Liver (tissue), 9 donors: Measurements from ENCODE around the gene ANKRD44. TPM values are rescaled to one million over a fixed set of nuclear protein-coding genes. Genes with fewer than 3 reads are reported as not detected.
A peak's percentile ranks its signal among the peaks of the same experiment; 100 is the strongest.

Experiments
- DNase-seq: peaks from one replicate; pipeline ENCODE4 v3.0.0-alpha.2; 2017; ENCODE audit warnings: low spot score
- H3K27ac ChIP-seq, 2 donors: one replicate each; pipeline ENCODE4 v1.7.0; 2013; ENCODE audit warnings: inconsistent platforms in 2 of 2, low read length in 2 of 2, control low read depth in 1 of 2, low read depth in 1 of 2, mild to moderate bottlenecking in 1 of 2
- H3K27me3 ChIP-seq, 4 donors: one replicate each; pipeline versions ENCODE4 v1.6.1 to v1.7.0; 2013; ENCODE audit warnings: low read length in 3 of 4, inconsistent platforms in 1 of 4, mild to moderate bottlenecking in 1 of 4, moderate library complexity in 1 of 4; ENCODE audit not compliant: control insufficient read depth in 4 of 4, insufficient read depth in 4 of 4
- H3K36me3 ChIP-seq, 4 donors: one replicate each; pipeline versions ENCODE4 v1.6.1 to v1.7.0; 2013; ENCODE audit warnings: low read length in 3 of 4, mild to moderate bottlenecking in 3 of 4, low read depth in 1 of 4, moderate library complexity in 1 of 4; ENCODE audit not compliant: control insufficient read depth in 4 of 4, insufficient read depth in 3 of 4
- H3K4me1 ChIP-seq, 4 donors: one replicate each; pipeline versions ENCODE4 v1.6.1 to v1.7.0; 2013; ENCODE audit warnings: low read length in 3 of 4, mild to moderate bottlenecking in 3 of 4, moderate library complexity in 1 of 4; ENCODE audit not compliant: control insufficient read depth in 4 of 4, insufficient read depth in 4 of 4
- H3K4me3 ChIP-seq, 3 donors: one replicate each; pipeline versions ENCODE4 v1.6.1 to v1.7.0; 2013; ENCODE audit warnings: low read length in 3 of 3, control low read depth in 1 of 3, low read depth in 1 of 3, mild to moderate bottlenecking in 1 of 3
- H3K9ac ChIP-seq, 2 donors: one replicate each; pipeline ENCODE4 v1.7.0; 2013; ENCODE audit warnings: low read length in 2 of 2, mild to moderate bottlenecking in 2 of 2, moderate library complexity in 2 of 2, control low read depth in 1 of 2, low read depth in 1 of 2
- H3K9me3 ChIP-seq, 4 donors: one replicate each; pipeline versions ENCODE4 v1.6.1 to v1.7.0; 2013; ENCODE audit warnings: low read length in 3 of 4; ENCODE audit not compliant: control insufficient read depth in 4 of 4
- EGR1 ChIP-seq, 2 donors: IDR thresholded peaks; 2 replicates each; pipeline ENCODE4 v1.6.1; 2016 to 2018; ENCODE audit warnings: antibody characterized with exemption in 2 of 2, low read depth in 2 of 2
- FOXA1 ChIP-seq: IDR thresholded peaks from 2 replicates; pipeline ENCODE4 v1.6.1; 2016; ENCODE audit warnings: antibody characterized with exemption
- FOXA2 ChIP-seq: IDR thresholded peaks from 2 replicates; pipeline ENCODE4 v1.6.1; 2016; ENCODE audit warnings: antibody characterized with exemption
- GABPA ChIP-seq, 2 donors: IDR thresholded peaks in 1 of 2; conservative IDR thresholded peaks in 1 of 2; 2 replicates each; pipeline ENCODE4 v1.6.1; 2016; ENCODE audit warnings: antibody characterized with exemption in 2 of 2, mild to moderate bottlenecking in 1 of 2, moderate library complexity in 1 of 2
- HNF4A ChIP-seq, 2 donors: conservative IDR thresholded peaks; 2 replicates each; pipeline ENCODE4 v1.6.1; 2016; ENCODE audit warnings: antibody characterized with exemption in 2 of 2, mild to moderate bottlenecking in 2 of 2
- HNF4G ChIP-seq: IDR thresholded peaks from 2 replicates; pipeline ENCODE4 v1.6.1; 2016; ENCODE audit warnings: antibody characterized with exemption
- JUND ChIP-seq, 2 donors: IDR thresholded peaks; 2 replicates each; pipeline ENCODE4 v1.6.1; 2016; ENCODE audit warnings: antibody characterized with exemption in 2 of 2
- NR2F2 ChIP-seq: IDR thresholded peaks from 2 replicates; pipeline ENCODE4 v1.6.1; 2016; ENCODE audit warnings: antibody characterized with exemption
- RAD21 ChIP-seq, 2 donors: IDR thresholded peaks; 2 replicates each; pipeline ENCODE4 v1.6.1; 2016; ENCODE audit warnings: antibody characterized with exemption in 2 of 2, mild to moderate bottlenecking in 2 of 2
- RXRA ChIP-seq, 2 donors: IDR thresholded peaks; 2 replicates each; pipeline ENCODE4 v1.6.1; 2017 to 2018; ENCODE audit warnings: antibody characterized with exemption in 2 of 2, mild to moderate bottlenecking in 1 of 2
- SP1 ChIP-seq: IDR thresholded peaks from 2 replicates; pipeline ENCODE4 v1.6.1; 2018; ENCODE audit warnings: antibody characterized with exemption, mild to moderate bottlenecking
- TAF1 ChIP-seq: conservative IDR thresholded peaks from 2 replicates; pipeline ENCODE4 v1.6.1; 2016; ENCODE audit warnings: antibody characterized with exemption, mild to moderate bottlenecking
- YY1 ChIP-seq: IDR thresholded peaks from 2 replicates; pipeline ENCODE4 v1.6.1; 2016; ENCODE audit warnings: antibody characterized with exemption, mild to moderate bottlenecking
- polyA plus RNA-seq, 2 donors: library from polyadenylated mRNA; stranded (reverse) in 1 of 2; unstranded in 1 of 2; fragments of 200-250 nt in 1 of 2; fragments of >200 nt in 1 of 2; fragmentation: Nextera tagmentation in 1 of 2; extraction: Ambion mirVana in 1 of 2; gene quantifications; one replicate each; pipeline versions ENCODE4 v1.2.1 to v1.2.3, GENCODE V29; 2013 to 2015
- total RNA-seq, 2 donors: library from RNA; depleted of rRNA; stranded (reverse); fragments of >200 nt; gene quantifications; one replicate each; pipeline ENCODE4 v1.2.3, GENCODE V29; 2014
- TF ChIP-seq, protein P1 (sequence below): IDR thresholded peaks from 2 replicates; pipeline ENCODE4 v1.6.1; 2016; ENCODE audit warnings: antibody characterized with exemption
- TF ChIP-seq, protein P2 (sequence below): IDR thresholded peaks from 2 replicates; pipeline ENCODE4 v1.6.1; 2016; ENCODE audit warnings: antibody characterized with exemption, mild to moderate bottlenecking
- TF ChIP-seq, protein P3 (sequence below): IDR thresholded peaks from 2 replicates; pipeline ENCODE4 v1.6.1; 2016; ENCODE audit warnings: antibody characterized with exemption
- TF ChIP-seq, protein P4 (sequence below): IDR thresholded peaks from 2 replicates; pipeline ENCODE4 v1.6.1; 2016; ENCODE audit warnings: antibody characterized with exemption
- TF ChIP-seq, protein P5 (sequence below): fragments of 150-350 bp; IDR thresholded peaks from 2 replicates; pipeline ENCODE4 v1.5.1; 2017; ENCODE audit warnings: improper control_type of control experiment, low read depth, low read length; ENCODE audit not compliant: missing input control
- donor health status: healthy.
- donor health status: healthy.
- donor health status: healthy.
- donor health status: healthy.
- donor health status: healthy.

The ANKRD44 gene
- total and polyA plus RNA-seq, 4 donors, result 3.8 to 18.2 (median 6.8) TPM

DNA sequence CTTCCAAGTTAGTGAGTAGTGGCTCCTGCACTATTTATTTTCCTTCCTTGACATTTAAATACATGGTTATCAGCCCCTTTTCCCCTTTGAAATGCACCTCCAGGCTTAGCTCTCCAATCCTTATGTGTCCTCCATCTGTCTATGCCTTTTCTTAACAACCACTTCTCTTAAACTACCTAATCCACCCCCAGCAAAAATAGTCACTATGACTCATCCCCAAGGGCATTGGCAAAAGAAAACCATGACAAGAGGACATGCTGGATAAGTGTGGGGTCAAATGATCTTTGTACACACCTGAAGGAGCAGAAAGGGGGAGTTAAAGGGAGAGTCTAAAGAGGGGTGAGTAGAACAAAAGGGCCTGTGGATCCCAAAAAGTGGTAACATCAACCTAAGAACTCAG, 127.2 kb downstream of the ANKRD44 start:
- Histone ChIP-seq H3K4me3 (no peak overlapping the region), H3K27ac (peak overlapping the region in 1 of 2 donors; percentile 7), H3K36me3 (no peaks in the 10 kb centered on the region), H3K27me3 (no peaks in the 10 kb centered on the region), H3K4me1 (peaks cover 8 to 40% (median 29%) of the 10 kb centered on the region in 4 donors), H3K9me3 (no peaks in the 10 kb centered on the region), H3K9ac (no peak overlapping the region)
- TF ChIP-seq GABPA (IDR thresholded peaks at IDR 0.05 in 1 of 2, conservative IDR thresholded peaks at IDR 0.05 in 1 of 2) (no peak), JUND (IDR thresholded peaks at IDR 0.05) (no peak), YY1 (no peak), FOXA1 (no peak), HNF4G (no peak), HNF4A (conservative IDR thresholded peaks at IDR 0.05) (no peak), TAF1 (no peak), EGR1 (IDR thresholded peaks at IDR 0.05; ENCODE audit: low read depth in 2 of 2) (no peak), SP1 (no peak), RAD21 (IDR thresholded peaks at IDR 0.05) (no peak), RXRA (IDR thresholded peaks at IDR 0.05) (no peak), FOXA2 (no peak), NR2F2 (no peak)
- TF ChIP-seq, protein P1, sequence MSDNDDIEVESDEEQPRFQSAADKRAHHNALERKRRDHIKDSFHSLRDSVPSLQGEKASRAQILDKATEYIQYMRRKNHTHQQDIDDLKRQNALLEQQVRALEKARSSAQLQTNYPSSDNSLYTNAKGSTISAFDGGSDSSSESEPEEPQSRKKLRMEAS, result no peak
- TF ChIP-seq, protein P2, sequence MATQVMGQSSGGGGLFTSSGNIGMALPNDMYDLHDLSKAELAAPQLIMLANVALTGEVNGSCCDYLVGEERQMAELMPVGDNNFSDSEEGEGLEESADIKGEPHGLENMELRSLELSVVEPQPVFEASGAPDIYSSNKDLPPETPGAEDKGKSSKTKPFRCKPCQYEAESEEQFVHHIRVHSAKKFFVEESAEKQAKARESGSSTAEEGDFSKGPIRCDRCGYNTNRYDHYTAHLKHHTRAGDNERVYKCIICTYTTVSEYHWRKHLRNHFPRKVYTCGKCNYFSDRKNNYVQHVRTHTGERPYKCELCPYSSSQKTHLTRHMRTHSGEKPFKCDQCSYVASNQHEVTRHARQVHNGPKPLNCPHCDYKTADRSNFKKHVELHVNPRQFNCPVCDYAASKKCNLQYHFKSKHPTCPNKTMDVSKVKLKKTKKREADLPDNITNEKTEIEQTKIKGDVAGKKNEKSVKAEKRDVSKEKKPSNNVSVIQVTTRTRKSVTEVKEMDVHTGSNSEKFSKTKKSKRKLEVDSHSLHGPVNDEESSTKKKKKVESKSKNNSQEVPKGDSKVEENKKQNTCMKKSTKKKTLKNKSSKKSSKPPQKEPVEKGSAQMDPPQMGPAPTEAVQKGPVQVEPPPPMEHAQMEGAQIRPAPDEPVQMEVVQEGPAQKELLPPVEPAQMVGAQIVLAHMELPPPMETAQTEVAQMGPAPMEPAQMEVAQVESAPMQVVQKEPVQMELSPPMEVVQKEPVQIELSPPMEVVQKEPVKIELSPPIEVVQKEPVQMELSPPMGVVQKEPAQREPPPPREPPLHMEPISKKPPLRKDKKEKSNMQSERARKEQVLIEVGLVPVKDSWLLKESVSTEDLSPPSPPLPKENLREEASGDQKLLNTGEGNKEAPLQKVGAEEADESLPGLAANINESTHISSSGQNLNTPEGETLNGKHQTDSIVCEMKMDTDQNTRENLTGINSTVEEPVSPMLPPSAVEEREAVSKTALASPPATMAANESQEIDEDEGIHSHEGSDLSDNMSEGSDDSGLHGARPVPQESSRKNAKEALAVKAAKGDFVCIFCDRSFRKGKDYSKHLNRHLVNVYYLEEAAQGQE, result no peak
- TF ChIP-seq, protein P3, sequence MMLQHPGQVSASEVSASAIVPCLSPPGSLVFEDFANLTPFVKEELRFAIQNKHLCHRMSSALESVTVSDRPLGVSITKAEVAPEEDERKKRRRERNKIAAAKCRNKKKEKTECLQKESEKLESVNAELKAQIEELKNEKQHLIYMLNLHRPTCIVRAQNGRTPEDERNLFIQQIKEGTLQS, result no peak
- TF ChIP-seq, protein P4, sequence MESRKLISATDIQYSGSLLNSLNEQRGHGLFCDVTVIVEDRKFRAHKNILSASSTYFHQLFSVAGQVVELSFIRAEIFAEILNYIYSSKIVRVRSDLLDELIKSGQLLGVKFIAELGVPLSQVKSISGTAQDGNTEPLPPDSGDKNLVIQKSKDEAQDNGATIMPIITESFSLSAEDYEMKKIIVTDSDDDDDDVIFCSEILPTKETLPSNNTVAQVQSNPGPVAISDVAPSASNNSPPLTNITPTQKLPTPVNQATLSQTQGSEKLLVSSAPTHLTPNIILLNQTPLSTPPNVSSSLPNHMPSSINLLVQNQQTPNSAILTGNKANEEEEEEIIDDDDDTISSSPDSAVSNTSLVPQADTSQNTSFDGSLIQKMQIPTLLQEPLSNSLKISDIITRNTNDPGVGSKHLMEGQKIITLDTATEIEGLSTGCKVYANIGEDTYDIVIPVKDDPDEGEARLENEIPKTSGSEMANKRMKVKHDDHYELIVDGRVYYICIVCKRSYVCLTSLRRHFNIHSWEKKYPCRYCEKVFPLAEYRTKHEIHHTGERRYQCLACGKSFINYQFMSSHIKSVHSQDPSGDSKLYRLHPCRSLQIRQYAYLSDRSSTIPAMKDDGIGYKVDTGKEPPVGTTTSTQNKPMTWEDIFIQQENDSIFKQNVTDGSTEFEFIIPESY, result no peak
- TF ChIP-seq, protein P5, sequence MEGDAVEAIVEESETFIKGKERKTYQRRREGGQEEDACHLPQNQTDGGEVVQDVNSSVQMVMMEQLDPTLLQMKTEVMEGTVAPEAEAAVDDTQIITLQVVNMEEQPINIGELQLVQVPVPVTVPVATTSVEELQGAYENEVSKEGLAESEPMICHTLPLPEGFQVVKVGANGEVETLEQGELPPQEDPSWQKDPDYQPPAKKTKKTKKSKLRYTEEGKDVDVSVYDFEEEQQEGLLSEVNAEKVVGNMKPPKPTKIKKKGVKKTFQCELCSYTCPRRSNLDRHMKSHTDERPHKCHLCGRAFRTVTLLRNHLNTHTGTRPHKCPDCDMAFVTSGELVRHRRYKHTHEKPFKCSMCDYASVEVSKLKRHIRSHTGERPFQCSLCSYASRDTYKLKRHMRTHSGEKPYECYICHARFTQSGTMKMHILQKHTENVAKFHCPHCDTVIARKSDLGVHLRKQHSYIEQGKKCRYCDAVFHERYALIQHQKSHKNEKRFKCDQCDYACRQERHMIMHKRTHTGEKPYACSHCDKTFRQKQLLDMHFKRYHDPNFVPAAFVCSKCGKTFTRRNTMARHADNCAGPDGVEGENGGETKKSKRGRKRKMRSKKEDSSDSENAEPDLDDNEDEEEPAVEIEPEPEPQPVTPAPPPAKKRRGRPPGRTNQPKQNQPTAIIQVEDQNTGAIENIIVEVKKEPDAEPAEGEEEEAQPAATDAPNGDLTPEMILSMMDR, result no peak
- DNase-seq, result no peak
